ENCODE results near the gene PNKP.

Gene PNKP

DNA sequence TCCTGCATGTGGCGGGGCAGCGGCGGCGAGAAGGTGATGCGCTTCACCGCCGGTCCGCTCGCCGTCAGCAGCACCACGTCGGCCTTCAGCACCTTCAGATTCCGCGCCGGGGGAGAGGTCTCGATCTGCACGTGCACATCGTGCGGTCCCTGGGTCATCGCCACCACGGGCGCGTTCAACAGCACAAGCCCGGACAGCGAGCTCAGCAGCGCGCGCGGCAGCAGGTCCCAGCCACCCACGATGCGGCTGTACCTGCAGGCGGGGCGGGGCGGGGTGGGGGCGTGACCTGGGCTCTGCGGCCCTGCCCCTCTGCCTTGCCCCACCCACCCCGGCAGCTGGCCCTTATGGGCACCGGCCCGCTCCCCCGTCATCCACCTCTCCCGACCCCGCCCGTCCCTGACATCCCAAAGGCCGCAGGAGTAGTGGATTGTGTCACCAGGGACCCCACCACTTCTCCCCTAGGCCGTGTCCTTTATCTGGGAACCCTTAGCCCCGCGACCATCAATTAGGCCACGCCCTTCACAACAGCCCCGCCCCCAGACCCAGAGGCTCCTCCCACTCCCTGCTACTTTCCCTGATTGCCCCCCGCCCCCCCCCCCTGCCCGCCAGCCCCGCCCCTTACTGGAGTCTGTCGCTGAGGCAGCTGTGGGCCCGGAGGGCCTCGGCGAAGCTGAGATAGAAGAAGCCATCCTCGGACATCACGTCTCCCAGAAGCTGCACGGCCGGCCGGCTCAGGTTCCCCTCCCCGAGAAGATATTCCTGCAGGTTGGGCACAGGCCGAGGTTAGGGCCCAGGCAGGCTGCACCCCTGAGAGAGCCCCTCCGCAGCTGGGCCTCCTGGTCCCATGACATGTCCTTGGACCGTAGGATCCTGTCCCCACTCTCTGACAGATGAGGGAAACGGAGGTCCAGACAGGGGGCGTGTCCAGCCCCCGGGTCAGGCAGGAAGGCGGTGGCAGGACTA, 23.3 kb upstream of the PNKP start:
- no peak for DNase-seq (ENCODE audit: low read depth in 2 of 2)

DNA sequence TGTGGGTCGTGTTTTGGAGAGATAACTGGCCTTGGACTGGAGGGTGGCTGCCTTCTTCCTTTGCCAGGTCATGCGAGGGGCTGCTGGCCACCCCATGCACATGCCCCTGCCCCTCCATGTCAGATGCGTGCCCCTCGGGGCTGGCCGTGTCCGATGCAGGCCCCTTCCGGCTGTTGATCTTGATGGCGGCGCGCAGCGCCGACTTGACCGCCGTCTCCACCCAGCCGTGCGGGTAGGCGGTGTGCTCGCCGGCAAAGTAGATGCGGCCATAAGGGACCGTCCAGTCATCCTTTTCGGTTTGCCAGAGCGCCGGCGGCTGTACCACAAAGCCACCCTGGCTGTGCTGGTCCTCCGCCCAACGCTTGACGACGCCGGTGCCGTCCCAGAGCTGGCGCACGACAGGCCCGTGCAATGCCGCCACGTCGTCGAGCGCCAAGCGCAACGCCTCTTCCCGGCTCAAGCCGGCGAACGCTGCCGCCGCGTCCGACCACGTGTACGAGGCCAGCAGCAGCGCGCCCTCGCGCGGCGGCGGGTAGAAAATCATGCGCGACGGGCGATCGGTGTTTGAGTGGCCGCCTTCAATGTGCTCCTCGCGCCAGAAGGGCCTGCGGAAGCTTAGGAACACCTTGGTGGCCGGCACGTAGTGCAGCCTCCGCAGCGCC, 22.4 kb upstream of the PNKP start:
- DNase-seq (ENCODE audit: low read depth in 2 of 2), result no peak

DNA sequence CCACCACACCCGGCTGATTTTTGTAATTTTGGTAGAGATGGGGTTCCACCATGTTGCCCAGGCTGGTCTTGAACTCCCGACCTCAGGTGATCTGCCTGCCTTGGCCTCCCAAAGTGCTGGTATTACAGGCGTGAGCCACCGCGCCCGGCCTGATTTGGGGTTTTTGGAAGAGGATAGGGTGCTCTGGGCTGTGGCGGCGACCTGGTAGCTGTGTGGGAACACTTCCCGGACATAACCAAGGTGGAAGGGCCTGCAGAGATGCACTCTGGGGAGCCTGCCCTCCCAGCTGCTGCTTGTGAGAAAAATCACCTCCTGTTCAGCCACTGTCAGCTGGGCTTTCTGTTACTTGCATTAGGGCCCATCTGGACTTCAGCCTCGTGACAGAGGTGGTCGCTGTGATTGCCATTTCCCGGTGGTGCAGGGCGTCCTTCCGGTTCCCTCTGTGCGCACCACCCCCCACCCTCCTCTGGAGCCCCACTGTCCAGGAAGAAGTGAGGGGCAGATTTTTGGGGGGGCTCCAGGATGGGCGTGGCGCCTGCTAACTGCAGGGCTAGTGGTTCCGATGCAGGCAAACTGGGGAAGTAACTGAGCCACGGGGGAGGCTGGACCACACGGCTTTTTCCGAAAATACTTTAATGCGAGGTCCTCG, 21.8 kb upstream of the PNKP start:
- DNase-seq (ENCODE audit: low read depth in 2 of 2), result no peak

DNA sequence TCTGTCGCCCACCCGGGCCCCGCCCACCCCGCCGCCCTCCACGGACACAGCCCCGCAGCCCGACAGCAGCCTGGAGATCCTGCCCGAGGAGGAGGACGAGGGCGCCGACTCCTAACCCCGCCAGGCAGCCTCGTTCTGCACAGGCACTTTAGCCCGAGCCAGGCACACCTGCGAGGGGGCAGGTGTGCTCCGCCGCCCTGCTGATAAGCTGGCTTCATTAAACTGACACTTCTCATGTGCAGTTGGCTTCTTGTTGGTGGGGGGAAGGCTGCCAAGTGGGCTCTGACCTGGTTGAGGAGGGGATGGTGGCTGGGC, 21.1 kb upstream of the PNKP start:
- DNase-seq (ENCODE audit: low read depth in 2 of 2), result no peak

DNA sequence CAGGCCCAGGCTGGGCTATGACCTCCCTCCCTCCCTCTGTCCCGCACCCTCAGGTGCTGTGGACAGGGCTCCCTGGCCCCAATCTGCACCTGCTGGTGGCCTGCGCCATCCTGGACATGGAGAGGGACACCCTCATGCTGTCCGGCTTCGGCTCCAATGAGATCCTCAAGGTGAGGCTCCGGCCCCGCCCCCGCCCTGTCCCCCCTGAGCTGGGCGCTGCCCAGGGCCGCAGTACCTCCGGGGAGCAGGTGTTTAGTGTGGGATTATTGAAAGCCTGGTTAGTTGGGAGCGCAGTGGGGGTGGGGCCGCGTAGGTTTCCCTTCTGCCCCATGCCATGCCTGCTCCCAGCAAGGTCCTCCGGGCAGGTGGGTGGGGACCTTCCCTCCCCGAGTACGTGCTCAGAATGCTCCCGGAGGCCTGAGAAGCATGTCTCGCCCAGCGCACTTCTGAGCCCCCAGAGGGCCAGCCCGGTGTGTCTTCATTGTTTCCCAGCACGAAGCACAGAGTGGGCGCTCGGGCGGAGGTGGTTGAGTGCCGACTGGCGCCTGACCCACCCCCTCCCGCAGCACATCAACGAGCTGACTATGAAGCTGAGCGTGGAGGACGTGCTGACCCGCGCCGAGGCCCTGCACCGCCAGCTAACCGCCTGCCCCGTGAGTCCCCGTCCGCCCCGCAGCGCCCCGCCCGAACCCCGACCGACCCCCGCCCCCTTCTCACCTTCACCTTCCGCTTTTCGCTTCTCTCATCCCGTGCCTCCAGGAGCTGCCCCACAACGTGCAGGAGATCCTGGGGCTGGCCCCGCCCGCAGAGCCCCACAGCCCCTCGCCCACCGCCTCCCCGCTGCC, 20.5 kb upstream of the PNKP start:
- no peak for DNase-seq (ENCODE audit: low read depth in 2 of 2)

DNA sequence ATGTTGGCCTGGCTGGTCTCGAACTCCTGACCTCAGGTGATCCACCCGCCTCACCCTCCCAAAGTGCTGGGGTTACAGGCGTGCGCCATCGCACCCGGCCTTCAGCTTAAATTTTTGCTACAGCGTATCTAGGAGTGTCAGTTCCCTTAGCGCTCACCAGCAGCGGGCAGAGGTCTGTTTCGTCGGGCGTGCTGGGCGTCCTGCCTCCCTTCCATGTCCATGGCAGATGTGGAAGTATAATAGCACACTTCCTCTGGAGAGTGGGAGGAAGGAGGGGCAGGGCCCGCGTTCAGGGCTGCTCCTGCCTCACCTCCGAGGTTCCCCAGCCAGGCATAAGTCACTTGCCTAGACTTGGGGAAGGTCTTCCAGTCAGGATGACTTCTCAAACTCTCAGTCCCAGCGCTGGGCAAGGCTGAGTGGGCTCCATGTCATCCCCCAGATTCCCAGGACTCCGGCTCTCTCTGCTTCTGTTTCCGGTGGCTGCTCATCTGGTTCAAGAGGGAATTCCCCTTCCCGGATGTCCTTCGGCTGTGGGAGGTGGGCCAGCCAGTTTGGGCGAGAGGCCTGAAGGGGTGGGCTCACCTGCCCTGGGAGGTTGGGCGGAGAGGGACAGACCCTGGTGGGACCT, 19.8 kb upstream of the PNKP start:
- no peak for DNase-seq (ENCODE audit: low read depth in 2 of 2)

DNA sequence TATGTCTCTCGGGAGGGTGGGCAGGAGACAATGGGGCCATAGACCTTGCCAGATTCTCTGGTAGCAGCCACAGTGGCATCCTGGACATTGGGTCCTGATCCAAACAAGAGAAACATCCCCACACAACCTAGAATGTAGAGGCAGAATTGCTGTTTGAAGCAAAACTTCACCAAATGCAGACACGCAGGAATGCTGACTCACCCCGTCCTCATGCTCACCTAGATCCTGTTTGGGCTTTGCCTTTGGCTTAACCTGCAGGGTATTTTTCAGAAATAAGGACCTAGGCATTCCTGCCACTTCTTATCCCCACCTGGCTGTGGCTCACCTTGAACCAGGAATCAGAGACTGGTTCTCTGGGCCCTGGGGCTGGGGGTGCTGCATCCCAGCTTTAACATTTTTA, 17.4 kb upstream of the PNKP start:
- DNase-seq (ENCODE audit: low read depth in 2 of 2), result no peak

DNA sequence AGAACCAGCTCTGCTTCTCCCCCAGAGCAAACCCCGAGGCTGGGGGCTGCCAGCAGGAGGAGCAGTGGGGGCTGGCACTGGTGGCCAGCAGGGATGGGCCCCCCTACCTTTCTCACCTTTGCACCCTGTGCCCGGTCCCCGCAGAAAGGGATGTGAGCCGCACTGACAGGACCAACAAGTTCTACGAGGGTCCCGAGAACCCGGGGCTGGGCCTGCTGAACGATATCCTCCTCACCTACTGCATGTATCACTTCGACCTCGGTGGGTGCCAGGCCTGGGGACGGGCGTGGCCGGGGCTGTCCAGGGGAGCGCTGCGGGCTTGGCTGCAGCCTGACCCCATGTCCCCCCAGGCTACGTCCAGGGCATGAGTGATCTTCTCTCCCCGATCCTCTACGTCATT, 16.7 kb upstream of the PNKP start:
- DNase-seq (ENCODE audit: low read depth in 2 of 2), result no peak

DNA sequence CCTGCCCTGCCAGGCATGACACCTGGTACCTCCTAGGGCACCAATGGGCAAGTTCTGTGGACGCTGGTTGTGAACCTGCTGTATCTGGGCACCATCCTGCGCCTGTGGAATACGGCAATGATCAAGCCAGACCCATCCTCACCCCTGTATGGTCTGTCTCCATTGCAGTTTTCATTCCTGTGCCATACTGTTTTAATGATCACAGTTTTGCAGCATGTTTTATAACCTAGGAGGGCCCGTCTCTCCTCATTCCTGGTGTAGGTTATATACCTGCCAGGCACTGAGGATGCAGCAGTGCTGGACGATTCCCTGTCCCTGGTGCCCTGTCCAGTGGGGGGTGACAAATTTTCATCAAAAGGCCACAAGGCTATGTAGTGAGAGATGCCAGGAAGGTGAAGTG, 15.7 kb upstream of the PNKP start:
- no peak for DNase-seq (ENCODE audit: low read depth in 2 of 2)

DNA sequence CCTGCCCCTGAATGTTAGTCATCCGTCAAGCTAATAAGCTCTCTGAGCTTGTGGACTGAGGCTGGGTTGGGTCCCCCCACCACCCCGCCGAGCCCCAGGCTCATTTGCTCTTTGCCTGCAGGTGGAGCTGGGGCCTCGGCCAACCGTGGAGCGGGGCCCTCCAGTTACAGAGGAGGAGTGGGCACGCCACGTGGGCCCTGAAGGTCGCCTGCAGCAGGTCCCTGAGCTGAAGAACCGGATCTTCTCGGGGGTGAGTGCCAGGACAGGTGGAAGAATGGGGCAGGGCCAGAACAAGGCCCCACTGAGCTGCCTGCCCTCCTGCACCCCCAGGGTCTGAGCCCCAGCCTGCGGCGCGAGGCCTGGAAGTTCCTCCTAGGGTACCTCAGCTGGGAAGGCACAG, 15.3 kb upstream of the PNKP start:
- no peak for DNase-seq (ENCODE audit: low read depth in 2 of 2)

DNA sequence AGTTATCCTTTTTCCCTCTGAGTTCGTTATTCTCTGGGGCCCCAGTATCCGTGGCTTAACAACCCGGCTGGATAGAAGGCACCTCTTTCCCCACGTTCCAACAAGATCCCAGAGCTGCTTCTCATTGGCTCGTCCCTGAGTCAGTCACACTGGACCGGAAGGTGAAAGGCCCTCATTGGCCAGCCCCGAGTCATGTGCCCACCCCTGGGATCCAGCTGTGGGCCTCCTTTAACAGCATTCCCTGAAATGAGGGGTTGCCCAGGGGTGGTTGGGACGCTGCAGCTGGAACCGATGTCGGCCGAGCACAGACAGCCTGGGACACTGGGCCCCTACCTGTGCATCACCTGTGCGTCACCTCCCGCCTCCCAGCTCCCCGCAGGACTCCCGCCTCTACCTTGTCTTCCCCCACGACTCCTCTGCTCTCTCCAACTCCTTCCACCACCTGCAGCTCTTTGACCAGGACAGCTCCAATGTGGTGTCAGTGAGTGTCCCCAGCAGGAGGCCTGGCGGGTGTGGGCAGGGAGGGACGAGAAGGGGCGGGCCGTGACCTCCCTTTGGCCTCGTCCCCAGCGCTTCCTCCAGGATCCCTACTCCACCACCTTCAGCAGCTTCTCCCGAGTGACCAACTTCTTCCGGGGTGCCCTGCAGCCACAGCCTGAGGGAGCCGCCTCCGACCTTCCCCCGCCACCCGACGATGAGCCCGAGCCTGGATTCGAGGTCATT, 14.5 kb upstream of the PNKP start:
- DNase-seq (ENCODE audit: low read depth in 2 of 2), result no peak

DNA sequence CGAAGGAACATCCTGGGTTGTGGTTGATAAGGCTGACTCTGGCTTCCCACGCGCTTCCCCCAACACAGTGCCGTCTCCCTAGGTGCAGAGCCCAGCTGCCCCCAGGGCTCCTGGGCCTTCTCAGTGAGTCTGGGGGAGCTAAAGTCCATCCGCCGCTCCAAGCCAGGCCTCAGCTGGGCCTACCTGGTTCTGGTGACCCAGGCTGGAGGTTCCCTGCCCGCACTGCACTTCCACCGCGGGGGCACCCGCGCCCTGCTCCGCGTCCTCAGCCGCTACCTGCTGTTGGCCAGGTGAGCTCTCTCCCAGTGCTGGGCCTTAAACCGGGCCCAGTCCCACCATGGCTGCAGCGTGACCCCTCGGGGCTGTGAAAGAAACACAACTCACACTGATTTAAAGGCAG, 13.8 kb upstream of the PNKP start:
- DNase-seq (ENCODE audit: low read depth in 2 of 2), result no peak

DNA sequence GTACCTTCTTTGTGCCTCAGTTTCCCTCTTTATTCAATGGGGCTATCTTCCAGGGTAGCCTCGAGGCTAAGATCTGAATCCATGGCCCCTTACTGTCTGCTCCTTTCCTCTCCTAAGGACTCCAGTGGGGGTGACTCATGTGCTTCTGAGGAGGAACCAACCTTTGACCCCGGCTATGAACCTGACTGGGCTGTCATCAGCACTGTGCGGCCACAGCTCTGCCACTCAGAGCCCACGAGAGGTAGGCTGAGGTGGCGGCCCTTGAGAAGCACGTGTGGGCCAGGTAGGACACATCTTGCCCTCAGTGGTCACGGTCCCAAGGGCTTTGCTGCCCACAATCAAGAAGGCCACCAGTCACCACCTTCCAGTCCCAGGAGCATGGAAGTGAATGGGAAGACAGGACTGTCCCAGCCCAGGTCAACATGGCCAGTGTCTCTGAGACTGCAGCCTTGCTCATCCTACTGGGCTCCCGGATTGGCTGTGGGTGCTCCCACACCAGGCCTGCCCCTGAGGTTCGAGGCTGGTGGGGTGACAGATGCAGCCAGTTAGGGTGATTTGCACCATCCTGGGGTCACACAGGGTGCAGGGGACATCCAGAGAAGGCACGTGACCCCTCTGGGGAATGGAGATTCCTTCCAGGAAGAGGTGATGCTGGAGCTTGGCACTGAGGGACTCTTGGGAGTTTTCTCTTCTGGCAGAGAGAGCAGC, 12.9 kb upstream of the PNKP start:
- DNase-seq (ENCODE audit: low read depth in 2 of 2), result no peak

DNA sequence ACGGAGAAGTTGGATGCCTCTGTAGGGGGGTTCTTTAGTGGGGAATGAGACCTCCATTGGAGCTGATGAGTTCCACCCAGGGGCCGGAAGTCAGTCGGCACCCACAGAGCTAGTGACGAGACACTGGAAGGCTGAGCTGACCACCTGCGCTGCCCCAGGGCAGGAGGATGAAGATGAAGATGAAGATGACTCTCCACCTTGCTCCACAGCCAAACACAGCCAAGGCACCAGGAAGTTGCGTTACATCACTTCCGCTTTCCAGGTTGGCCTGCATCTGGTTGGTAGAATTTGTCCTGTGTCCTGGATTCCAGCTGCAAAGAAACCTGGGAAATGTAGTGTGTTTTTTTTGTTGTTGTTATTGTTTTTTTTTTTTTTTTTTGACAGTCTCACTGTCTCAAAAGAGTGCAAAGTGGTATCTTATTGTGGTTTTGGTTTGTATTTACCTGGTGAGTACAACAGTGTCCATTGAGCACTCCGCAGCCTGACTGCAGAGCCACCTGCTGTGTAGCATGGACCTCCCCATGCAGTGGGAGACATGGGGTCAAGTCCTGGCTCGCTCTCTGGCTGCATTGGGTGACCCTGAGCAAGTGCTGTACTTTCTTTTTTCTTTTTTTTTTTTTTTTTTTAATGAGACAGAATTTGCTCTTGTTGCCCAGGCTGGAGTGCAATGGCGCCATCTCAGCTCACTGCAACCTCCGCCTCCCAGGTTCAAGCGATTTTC, 12.0 kb upstream of the PNKP start:
- DNase-seq (ENCODE audit: low read depth in 2 of 2), result no peak

DNA sequence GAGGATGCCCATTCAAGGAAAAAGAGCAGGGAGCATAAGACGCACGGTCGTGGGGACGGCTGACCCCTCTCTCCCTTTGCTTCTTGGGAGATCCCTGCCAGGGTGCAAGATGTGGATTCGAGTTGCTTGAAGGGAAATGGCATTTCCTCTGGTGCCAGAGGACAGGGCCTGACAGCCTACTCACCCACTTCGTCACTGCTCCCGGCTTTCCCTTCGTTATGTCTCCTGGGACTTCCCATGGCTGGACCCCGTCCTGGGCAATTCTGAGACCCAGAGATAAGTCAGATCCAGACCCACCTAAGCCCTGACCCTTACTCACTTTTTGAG, 11.3 kb upstream of the PNKP start:
- DNase-seq (ENCODE audit: low read depth in 2 of 2), result no peak

DNA sequence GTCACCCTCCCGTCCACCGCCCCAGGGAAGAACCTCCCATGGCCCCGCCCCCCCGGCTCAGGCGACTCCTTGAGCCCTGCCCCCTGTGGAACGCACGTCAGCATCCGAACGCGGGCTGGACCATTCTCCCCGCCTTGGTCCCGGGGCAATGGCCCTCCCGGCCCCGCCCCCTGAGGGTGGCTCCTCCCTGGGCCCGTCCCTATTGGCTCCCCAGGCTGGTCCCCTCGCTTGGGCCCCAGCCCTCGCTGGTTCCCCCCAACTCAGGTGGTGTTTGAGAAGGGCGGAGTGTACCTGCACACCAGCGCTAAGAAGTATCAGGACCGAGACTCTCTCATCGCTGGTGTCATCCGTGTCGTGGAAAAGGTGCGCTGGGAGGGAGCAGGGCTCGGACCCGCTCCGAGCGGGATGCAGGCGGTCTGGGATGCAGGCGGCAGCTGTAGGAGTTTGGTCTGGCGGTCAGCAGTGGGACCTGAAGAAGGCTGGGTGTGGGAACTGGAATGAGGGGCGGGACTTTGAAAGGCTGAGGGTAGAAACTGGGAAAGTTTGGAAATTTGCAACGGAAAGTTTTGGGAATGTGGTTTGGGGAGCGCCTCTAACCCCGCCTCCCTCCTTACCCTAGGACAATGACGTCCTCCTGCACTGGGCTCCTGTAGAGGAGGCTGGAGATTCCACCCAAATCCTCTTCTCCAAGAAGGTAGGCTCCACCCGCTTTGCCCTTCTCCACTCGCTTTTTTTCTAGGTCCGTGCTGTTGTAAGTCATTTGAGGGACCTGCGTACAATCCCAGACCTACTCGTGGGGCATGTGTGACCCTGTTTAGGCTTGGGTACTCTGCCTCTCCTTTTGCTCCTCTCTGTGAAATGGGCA, 10.7 kb upstream of the PNKP start:
- DNase-seq (ENCODE audit: low read depth in 2 of 2), result peak; percentile 92 to 93

DNA sequence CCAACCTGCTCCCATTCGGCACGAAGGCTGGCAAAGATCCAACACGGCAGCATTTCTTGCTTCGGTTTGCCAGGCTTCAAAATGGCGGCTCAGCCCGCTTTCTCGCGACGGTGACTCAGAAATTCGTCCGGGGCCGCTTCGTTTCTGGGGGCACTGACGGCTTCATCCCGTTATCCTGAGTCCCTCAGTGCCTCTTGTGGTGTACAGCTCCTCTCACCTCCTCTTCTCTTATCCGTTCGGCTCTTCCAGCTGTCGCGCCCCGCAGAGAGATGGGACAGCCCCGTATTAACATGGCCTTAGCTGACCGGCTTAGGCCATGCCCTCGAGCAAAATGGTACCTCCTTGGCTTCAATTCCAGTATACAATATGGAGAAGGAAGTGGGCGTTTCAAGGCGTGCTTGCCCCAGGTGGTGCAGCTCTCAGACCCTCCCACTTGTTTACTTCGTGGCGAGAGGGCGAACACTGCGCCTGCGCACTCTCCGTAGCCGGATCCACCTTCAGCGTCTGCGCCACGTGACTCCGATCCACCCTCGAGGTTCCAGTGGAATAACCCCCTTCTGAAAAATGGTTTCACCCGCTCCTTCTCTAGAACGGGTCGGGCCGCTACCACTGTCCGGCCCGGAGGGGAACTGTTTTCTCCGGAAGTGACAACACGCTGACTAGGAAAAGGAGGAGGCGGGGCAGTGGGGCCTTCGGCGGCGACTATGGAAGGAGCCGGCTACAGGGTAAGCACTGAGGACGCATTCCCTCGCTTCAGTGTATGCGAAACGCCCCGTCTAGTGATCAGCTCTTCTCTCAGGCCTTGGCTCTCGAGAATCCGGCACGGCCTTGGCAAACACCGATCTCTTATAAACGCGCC, 9.9 kb upstream of the PNKP start, which contains the start of the genes AKT1S1 and TBC1D17:
TSS of gene AKT1S1 (minus strand) at position 336 of the 859 bp plus-strand sequence. CDS start 4,060 bp downstream, outside the sequence.
TSS of gene TBC1D17 (plus strand) at position 683 of the 859 bp plus-strand sequence. CDS start at position 705, 22 bp downstream.
- DNase-seq (ENCODE audit: low read depth in 2 of 2), result peak; percentile 100
